NCI-H128 (cell line): ENCODE results near the gene TRAF7.

Experiments
- DNase-seq: peaks from one replicate; lab custom pipeline; 2025; ENCODE audit not compliant: unreplicated experiment; lab: John Stamatoyannopoulos, UW

Gene TRAF7

DNA sequence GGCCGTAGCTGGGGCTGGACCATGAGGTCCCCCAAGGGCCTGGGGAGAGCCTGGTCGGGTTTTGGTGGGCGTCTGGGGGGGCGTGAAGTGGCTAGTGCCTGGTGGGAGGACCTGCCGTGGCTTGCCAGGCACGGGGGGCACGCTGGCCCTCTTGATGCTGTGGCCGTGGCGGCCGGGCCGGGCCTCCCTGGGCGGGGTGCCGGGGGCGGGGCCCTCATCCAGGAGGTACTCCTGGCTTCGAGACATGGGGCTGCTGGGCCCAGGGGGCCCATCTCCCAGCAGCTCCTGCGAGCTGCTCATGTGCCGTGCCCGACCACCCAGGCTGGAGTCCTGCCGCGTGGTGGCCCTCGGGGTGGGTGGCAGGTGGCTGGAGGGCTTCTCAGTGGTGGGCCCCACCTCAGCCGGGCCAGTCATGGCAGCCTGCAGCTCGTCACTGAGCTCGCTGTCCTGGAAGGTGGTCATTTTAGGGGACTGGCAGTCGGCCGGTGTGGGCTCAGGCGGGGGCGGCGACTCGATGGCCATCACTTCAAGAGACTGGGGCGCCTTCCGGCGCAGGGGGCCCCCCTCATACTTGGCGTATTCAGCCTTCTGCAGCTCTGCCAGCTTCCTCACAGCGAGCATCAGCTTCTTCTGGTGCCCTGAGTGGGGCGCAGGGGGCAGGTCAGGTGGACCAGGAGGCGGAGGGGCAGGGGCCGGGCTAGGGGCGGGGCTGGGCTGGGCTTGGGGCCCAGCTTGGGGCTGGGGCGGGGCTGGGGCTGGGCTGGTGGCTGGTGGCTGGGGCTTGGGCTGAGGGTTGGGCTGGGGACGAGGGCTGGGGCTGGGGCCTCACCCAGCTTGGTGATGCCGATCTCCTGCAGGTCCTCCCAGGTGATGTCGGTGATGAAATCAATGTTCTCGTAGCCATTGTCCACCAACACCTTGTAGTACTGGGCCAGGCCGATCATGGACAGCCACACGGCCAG is 25.7 kb downstream of the TRAF7 start:
- DNase-seq, result no peak

DNA sequence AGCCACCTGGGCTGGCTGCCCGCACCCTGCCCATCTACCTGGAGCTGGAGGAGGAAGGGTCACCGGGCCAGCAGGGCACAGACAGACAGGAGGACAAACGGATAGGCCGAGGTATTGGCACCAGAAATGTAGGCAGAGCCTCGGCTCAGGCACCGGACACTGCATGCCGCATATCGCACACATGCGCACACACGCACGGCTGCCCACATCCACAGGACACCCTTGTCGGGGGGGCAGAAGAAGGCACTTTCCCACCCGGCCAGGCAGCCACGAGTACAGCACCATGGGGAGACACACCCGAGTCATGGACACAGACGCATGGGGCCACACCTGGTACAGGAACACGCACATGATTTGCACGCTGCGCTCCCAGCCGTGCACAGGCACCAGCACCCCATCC is 26.4 kb downstream of the TRAF7 start:
- DNase-seq, result no peak

DNA sequence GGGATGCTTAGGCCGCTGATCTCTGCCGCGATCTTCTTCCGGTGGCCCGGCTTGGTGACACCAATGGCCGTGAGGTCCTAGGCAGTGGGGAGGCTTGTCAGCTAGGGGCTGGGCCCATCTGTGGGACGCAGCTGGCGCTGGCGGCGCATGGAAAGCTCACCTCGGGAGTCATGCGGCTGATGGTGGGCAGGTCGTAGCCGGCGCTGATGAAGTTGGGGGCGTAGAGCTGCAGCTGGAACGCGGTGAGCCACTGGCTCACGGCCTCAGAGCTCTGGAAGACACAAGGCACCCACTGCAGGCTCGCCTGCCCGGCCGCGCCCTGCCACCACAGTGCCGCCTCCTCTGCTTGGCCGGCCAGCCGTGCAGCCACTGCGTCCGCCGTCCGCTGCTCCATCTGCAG is 28.1 kb downstream of the TRAF7 start:
- DNase-seq, result no peak

DNA sequence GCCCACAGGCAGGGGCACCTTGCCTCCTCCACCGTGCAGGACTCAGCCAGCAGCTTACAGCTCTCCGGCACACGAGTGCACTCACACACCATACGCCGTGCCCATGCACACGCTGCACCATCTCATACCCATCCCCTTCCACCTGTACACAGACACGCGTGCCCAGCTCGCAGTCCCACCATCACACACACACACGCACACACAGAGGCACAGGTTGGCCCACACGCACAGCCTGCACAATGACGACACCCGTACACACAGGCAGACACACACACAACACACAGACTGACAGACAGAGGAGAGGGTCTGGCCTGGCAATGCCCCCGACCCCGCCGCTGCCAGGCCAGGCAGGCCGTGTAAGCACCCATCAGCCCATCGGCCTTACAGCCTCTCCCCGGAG is 28.8 kb downstream of the TRAF7 start:
- DNase-seq, result no peak

GRCh38 chr16:2184962-2185361 is 29.4 kb downstream of the TRAF7 start:
- DNase-seq, result no peak

DNA sequence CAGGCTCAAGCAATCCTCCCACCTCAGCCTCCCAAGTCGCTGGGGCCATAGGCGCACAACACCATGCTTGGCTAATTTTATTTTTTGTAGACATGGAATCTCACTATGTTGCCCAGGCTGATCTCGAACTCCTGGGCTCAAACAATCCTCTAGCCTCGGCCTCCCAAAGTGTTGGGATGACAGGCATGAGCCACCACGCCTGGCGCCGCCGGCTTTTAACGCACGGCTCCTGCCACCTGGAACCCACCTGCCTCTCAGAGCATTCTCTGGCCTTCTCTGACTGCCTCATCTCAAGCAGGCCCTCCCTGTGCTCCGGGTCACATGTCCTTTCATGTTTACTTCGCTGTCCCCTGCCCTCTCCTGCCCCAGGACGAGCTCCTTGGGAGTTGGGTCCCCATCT is 30.5 kb downstream of the TRAF7 start:
- no peak for DNase-seq

DNA sequence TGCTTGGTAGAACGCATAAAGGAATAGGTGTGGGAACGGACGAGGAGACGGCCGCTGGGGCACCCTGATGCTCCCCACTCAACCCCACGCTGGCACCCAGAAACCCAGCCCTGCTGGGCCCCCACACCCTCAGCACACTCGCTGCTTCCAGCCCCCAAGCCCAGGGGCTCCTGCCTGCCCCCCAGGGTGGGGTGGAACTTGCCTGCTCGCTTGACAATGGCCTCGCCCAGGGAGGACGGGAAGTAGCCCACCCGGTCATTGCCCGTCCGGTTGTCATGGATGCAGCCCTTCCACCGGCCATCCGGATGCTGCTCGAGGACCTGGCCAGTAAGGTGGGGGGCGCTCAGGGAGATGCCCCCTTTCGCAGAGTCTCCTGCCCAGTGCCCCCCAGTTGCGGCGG is 30.9 kb downstream of the TRAF7 start:
- DNase-seq, result no peak

DNA sequence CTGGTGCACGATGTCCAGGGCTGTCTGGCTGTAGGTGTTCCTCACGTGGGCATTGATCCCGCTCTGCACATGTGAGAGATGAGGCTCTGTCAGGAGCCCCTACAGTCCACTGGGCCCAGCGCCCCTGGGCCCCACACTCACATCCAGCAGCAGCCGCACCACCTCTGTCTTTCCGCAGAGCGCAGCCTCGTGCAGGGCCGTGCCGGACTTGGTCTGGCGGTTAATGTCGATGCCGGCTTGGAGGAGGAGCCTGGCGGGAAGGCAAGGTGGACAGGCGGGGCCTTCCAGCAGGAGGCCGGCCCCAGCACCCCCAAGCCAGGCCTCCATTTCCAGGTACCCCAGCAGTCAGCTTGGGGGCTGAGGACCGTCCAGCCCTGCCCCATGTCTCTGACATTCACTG is 31.6 kb downstream of the TRAF7 start:
- DNase-seq, result no peak

DNA sequence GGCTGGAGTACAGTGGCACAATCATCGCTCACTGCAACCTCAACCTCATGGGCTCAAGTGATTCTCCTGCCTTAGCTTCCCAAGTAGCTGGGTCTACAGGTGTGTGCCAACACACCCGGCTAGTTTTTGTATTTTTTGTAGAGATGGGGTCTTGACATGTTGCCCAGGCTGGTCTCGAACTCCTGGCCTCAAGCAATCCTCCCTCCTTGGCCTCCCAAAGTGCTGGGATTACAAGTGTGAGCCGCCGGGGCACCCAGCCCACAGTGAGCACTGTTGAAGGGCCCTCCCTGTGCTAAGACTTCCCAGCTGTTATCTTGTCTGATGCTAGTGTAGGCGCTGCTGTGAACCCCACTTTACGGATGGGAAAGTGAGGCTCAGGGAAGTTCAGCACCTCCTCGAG is 32.8 kb downstream of the TRAF7 start:
- no peak for DNase-seq

- no peak for DNase-seq
These were observed 33.8 kb downstream of the TRAF7 start for GRCh38 chr16:2189252-2189893.

- DNase-seq, result no peak
These were observed 34.5 kb downstream of the TRAF7 start for GRCh38 chr16:2190002-2190658.

- no peak for DNase-seq
These were observed 35.3 kb downstream of the TRAF7 start for GRCh38 chr16:2190659-2191445.

GRCh38 chr16:2191446-2191706 is 35.8 kb downstream of the TRAF7 start:
- DNase-seq, result no peak

- no peak for DNase-seq
These were observed 38.7 kb downstream of the TRAF7 start for GRCh38 chr16:2194166-2194834.

GRCh38 chr16:2194852-2195321 is 39.3 kb downstream of the TRAF7 start:
- DNase-seq, result no peak

DNA sequence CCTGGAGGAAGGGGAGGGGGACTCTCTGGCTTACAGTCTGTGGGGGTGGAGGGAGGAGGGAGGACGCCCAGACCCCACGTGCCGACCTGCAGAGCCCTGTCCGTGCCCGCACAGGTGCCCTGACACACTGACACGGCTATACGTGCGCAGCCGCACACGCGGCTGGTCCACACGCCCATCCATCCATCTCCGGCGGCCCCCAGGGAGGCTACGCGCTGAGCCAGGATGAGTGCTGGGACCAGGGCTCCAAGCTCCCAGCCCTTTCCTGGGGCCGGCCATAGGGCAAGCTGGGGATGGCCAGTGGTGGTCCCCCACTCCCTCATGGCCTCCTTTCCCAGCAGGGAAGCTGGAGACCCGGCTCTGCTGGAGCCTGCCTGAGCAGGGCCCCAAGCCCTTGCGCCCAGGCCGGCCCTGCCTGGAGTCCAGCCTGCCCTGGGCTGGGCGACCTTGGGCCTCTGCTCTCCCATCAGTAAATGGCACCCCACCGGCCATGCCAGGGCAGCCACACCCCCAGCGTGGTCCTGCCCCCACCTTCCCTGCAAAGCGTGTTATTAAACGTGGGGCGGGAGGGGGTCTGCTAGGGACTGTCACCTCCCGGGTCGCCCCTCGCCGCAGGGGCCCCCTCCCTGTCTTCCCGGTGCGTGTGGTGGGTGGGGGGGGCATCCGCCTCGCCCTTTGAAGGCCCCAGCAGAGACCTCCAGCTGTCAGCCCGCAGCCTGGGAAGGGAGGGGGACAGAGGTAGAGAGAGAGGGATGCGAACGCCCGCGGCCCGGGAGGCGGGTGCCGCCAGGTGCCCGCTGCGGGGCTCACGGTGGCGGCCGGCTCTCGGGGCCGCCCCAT is 40.0 kb downstream of the TRAF7 start:
- no peak for DNase-seq

DNA sequence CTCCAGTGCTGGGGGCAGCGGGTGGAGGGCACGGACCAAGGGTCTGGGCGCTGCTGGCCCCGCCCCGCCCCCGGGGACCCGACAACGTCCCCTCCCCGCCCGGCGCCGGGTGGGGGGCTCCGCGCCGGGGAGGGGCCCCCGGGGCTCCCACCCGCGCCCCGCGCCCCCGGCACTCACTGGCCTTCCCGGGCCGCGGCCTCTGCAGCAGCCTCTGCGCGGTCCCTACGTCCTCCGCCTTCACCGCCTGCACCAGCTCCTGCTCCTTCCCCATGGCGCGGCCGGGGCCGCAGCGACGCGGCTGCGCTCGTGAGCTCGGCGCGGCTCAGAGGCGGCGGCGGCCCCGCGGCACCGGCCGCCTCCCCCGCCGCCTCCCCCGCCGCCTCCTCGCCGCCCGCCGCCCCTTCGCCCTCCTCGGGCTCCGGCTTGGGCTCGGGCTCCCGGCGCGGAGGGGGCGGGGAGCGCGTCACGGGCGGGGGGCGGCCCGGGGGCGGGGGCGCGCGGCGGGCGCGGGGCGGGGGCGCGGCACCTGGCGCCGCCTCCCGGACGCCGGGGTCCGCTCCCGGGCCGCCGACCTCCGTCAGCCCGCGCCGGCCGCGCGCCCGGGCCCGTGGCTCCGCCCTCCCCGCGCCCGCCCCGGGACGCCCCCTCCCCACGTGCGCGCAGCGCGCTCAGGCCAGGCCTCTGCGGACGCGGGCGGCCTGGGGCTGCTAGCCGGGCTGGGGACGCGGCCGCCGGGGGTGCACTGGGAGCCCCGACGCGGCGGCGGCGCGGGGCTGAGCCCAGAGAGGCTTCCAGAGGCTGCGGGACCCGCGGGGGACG is 40.8 kb downstream of the TRAF7 start, which contains the start of gene CASKIN1:
Gene CASKIN1, minus strand, starts transcription at position 444 of the 819 bp plus-strand sequence. Its CDS starts 173 bp downstream, at position 271.
- DNase-seq, result no peak

DNA sequence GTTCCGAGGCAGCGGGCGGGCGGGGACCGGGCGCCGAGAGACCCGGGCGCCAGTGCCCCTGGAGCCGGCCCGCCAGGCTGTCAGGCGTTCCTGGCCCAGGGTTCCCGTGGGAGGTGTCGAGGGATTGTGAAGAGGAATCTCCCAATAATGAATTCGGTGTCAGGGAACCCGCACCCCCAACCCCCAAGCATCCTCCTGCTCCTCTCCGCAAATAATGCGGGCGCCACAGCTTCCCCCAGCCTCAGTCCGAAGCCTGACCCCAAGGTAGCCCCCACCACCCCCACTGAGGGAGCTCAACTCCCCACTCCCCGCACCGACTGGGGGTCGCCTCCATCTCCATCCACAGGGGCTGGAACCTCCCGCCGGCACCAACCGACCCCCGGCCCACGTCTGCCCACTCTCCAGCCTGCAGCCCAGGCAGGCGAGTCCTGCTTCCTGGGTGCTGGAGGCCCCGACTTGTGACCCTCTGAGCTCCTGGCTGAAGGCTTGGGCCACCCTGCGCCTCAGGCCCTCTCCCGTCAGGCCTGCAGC is 41.5 kb downstream of the TRAF7 start:
- no peak for DNase-seq

DNA sequence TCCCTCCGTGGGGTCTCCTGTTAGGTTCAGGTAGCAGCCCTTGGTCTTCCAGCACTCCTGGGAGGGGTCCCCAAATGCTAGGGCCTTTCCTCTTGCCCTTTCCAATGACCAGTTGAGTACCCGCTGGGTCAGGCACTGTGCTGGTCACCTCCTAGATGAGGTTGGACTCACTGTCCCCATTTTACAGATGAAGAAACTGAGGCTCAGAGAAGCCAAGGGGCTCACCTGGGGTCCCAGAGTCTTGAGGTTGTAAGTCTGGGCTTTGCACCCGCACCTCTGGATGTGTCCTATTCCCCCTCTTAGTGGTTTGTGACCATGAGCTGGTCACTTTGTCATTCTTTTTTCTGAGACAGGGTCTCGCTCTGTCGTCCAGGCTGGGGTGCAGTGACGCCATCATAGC is 42.2 kb downstream of the TRAF7 start:
- no peak for DNase-seq
